SW 1271 (cell line): ENCODE measurements around the gene CDH12.

ENCODE experiments used
- DNase-seq, 2 experiments: peaks; one replicate each; lab custom pipeline; 2025; lab: John Stamatoyannopoulos, UW

Gene CDH12

DNA sequence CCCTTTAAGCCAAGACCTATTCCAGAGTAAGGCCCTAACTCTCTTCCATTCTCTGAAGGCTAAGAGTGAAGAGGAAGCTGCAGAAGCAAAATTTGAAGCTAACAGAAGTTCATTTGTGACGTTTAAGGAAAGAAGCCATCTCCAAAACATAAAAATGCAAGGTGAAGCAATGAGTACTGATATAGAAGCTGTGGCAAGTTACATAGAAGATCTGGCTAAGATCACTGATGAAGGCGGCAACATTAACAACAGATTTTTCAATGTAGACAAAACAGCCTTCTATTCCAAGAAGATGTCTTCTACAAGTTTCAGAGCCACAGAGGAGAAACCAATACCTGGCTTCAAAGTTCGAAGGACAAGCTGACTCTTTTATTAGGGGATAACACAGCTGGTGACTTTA is 1143.4 kb downstream of the CDH12 start:
- no peak for DNase-seq

DNA sequence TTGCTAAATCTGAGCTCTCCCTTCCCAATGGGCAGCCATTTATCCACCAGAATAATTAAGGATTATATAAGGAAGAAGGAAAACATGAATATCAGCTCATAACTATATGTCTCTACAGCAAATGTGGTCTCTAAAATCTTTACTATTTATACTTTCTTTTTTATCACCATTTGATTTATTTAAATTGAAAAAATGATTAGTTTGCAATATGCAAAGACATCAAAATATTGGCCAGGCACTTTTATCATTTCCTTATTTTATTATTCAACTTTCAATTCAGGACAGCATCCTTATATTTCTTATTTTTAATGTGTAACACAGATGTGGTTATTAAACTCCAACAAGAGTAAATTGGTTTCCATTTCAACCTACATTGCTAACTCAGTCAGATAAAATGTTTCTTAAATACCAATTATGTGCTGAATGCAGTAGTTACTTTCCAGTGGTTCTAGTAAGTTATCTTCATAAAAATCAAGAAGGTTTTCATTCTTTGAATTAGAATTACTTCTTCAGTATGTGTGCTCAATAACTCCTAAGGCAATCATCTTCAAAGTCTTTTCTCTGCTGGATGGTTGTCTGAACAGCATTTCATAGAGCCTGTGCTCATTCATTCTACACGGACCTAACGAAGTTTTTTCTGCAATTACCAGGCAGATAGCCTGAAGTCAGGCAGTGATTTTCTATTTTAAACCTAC is 1148.0 kb downstream of the CDH12 start:
- DNase-seq = no peak

DNA sequence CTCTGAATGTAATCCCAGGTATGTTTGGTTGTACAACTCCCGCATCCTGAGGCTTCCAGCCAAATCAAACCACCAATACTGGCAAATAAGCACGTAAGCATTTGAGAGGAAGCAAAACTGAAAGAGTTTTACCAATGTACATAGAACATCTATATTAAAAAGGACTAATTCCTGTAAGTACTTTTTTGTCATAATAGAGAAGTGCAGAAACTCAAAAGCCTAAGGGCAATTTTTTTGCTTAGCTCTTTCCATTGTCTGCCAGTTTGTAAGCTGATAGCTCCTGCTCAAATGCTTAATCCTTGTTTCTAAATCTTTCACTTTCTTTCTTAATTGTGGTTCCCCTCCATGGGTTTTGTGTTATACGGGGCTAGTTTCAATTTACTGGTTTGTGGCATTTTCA is 1151.8 kb downstream of the CDH12 start:
- DNase-seq = no peak
